Brain pericyte (primary cell): ENCODE results near the gene ITIH5.
"Not testable (repeated sequence)": the region's sequence is repeated elsewhere in the genome, so short reads cannot be mapped to it uniquely, and the experiment has no call there.

Source experiments
- DNase-seq: peaks from one replicate; pipeline ENCODE4 v3.0.0-alpha.2; 2012; ENCODE audit warnings: low read depth, low spot score

ITIH5 gene

DNA sequence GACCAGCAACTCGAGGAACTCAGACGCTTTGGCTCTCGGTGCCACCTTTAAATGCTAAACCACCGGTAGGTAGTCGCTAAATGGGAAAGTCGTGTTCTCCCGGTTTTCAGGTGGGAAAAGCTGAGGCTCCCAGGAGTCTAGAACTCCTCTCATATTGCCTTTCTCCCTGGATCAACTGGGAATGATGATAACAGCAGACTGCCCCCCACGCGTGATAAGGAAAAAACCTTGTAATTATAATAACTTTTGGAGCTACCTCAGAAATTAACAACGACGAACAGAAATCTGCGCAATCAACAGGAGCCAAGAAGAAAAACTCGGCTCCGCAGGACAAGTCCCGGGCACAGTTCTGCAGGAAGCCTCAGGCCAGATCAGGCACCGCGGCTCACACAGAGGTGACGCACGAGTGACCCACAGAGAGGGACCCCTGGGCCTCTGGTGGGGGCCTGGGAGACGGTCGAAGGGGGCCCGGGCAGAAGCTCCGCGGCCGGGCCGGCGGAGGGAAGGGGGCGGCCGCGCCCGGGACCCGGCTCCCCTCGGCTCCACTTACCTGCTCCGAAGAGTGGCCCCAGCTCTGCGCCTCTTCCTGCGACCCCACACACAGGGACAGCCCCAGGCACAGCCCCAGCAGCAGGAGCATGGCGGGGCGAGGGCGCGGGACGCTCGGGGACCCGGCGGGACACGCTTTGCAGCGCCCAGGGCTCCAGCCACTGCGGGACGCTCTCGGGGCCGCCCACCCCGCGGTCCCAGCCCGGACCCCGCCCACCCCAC, at the start of gene ITIH5:
ITIH5 (minus strand) TSS at position 714 of the 771 bp plus-strand sequence; CDS start at position 640, 74 bp downstream.
- DNase-seq = no peak

- no peak for DNase-seq
Measured at GRCh38 chr10:7715515-7715914, 48.7 kb upstream of the ITIH5 start.

DNA sequence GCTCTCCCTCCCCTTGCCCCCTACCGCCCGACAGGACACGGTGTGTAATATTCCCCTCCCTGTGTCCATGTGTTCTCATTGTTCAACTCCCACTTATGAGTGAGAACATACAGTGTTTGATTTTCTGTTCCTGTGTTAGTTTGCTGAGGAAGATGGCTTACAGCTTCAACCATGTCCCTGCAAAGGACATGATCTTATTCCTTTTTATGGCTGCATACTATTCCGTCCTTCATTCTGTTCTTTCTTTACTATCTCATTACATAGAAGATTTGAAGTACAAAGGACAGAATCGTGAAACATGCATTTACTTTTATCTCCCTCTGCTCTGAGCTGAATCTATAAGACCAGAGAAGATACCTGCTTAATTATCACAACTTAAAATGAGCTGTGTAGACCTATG, 44.3 kb upstream of the ITIH5 start:
- DNase-seq = not testable (repeated sequence)

- no peak for DNase-seq
Measured at GRCh38 chr10:7710446-7710845, 43.7 kb upstream of the ITIH5 start.

GRCh38 chr10:7708832-7709231, 42.1 kb upstream of the ITIH5 start:
- DNase-seq = no peak

DNA sequence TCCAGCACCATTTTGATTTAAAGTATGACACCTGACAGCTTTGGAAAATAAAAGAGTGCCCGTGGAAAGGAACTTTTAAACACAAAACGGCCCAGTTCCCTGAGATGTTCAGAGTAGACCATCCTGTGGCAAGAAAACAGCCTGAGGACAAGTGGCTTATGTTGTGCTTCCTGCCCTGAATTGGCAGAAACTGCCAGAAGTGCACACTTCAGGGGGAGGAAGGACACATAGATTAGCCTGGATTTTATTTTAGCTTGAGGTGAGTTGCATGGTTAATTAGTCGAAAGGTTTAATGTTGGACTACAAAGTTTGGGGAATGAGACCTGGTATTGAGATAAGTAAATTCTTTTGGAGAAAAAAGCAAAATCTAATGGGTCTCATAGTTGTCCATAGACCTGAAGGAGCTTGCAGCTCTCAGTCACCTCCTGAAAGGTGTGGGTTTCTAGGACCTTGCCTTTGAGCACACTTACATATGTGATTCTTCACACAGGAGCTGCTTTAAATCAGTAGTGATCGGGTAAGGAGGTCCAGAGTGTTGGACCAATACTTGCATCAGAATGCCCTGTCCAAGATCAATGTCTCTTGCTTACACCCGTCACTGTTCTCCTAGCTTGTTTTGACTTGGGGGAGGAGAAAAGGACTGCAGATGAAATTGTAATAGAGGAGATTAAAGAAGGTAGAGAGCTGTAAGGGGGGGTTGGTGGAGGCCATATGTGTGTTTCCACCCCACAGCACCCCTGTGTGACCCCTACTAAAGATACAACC, 41.3 kb upstream of the ITIH5 start:
- DNase-seq = no peak

- no peak for DNase-seq
Measured at GRCh38 chr10:7707102-7707501, 40.3 kb upstream of the ITIH5 start.

- no peak for DNase-seq
Measured at GRCh38 chr10:7706534-7707073, 39.8 kb upstream of the ITIH5 start.

DNA sequence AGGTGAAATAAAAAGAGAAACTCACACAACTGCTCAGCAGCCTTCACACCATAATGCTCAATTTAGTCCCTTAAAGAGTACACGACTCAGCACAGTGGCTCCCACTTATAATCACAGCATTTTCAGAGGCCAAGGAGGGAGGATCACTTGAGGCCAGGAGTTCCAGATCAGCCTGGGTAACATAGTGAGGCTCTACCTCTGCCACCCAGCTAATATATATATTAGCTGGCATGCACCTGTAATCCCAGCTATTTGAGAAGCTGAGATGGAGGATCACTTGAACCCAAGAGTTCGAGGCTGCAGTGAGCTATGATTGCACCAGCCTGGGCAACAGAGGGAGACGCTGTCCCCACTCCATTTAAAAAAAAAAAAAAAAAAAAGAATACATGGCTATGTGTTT, 38.6 kb upstream of the ITIH5 start:
- DNase-seq = no peak

DNA sequence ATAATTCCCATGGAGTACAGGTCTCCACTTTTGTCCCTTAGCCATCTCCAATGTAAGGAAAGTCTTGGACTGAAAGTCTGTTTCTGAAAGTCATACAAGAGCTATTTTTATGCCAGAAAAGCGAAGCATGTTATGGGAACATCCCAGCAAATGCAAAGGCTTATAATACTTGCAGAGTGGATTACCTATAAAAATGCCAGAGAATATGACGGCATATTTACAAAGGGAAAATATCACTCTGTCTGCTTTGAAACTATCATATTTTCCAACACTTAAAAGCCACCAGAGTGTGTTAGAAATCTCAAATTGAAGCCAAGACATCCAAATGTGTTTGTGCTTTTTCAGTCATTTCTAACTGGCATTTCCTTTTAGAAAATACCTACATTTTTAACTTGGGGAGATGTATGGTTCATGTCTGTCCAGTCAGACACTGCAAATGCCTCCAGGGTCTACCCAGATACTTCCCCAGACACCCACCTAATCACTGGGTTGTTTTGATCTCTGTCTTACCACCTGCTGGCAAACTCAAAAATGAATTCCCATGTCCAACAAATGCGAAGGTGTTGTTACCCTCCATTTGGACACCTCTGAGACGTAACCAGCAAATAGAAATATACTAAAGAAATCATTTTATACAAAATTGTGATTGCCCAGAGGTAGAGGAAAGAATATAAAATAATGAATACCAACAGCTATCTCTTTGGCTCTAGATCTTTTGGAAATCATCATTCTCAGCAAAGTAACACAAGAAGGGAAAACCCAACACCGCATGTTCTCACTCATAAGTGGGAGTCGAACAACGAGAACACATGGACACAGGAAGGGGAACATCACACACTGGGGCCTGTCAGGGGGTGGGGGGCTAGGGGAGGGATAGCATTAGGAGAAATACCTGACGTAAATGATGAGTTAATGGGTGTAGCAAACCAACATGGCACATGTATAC, 37.6 kb upstream of the ITIH5 start:
- DNase-seq = no peak

- no peak for DNase-seq
Measured at GRCh38 chr10:7703140-7703539, 36.4 kb upstream of the ITIH5 start, which contains the start of gene ITIH2. TSS of gene ITIH2 (plus strand) at chr10:7703316. CDS start at chr10:7703435, 119 bp downstream.

DNA sequence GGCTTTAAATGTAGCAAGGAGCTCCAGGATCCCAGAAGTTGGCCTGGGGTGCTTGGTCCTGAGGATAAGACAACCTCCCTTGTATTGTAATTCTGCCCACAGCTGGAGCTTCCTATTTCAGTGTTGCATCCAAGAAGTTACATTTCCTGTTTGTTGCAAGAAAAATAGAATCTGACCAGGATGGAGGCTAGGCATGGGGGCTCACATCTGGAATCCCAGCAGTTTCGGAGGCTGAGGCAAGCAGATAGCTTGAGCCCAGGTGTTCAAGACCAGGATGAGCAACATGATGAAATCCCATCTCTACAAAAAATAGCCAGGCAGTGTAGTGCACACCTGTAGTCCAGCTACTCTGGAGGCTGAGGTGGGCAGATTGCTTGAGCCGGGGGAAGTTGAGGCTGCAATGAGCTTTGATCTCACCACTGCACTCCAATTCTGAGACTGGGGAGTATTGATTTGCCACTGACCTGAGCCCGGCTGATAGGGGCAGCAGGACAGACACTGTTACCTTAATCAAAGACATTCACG, 35.6 kb upstream of the ITIH5 start:
- no peak for DNase-seq

GRCh38 chr10:7701158-7701742, 34.5 kb upstream of the ITIH5 start:
- no peak for DNase-seq

GRCh38 chr10:7700577-7701125, 33.9 kb upstream of the ITIH5 start:
- no peak for DNase-seq

- DNase-seq = no peak
Measured at GRCh38 chr10:7697426-7697825, 30.7 kb upstream of the ITIH5 start.

DNA sequence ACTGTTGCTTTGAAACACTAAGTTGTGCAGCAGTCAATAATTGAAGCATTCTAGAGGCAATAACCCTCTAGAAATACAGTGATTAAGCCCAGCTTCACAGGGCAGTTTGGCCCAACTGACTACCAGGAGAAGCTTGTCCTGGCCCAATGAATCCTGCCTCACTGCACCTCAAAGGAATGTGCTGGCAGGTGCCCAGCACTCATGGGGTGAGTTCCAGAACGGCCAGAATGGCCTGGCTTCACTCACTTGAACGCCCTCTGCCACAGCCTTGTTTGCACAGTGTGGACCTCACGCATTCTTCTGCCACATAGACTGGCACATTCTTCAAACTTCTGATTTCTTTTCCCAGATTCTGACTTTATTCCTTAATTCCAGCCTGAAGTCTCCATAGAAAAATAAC, 29.8 kb upstream of the ITIH5 start:
- DNase-seq = no peak

DNA sequence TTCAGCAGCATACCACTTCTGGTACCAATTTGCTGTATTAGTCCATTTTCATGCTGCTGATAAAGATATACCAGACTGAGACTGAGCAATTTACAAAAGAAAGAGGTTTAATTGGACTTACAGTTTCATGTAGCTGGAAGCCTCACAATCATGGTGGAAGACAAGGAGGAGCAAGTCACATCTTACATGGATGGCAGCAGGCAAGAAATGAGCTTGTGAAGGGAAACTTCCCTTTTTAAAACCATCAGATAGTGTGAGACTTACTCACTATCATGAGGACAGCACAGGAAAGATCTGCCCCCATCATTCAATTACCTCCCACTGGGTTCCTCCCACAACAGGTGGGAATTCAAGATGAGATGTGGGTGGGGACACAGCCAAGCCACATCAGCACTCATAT, 26.4 kb upstream of the ITIH5 start:
- not testable (repeated sequence) for DNase-seq

GRCh38 chr10:7692368-7692767, 25.6 kb upstream of the ITIH5 start:
- DNase-seq = not testable (repeated sequence)

- DNase-seq = not testable (repeated sequence)
Measured at GRCh38 chr10:7690885-7691597, 24.3 kb upstream of the ITIH5 start.

- no peak for DNase-seq
Measured at GRCh38 chr10:7689591-7689990, 22.8 kb upstream of the ITIH5 start.
